K562 (cell line): ENCODE results near the gene PLEKHA8. TPM values are rescaled to one million over a fixed set of nuclear protein-coding genes. Genes with fewer than 3 reads are reported as not detected.

Experiments used
- ADNP ChIP-seq: fragments of 200-800 bp; sonication (Bioruptor generic); IDR thresholded peaks from 2 replicates; pipeline ENCODE4 v1.6.1; 2016; ENCODE audit warnings: missing genetic modification characterization, missing compliant biosample characterization
- CBX1 ChIP-seq: sonication (generic); IDR thresholded peaks from 2 replicates; pipeline ENCODE4 v1.6.1; 2016; ENCODE audit warnings: antibody characterized with exemption, low read depth, mild to moderate bottlenecking
- COPS2 ChIP-seq: fragments of 450-650 bp; conservative IDR thresholded peaks from 2 replicates; pipeline ENCODE4 v1.6.1; 2016; ENCODE audit warnings: mild to moderate bottlenecking, moderate library complexity
- HDAC3 ChIP-seq: fragments of 450-650 bp; IDR thresholded peaks from 2 replicates; pipeline ENCODE4 v1.6.1; 2018; ENCODE audit warnings: borderline replicate concordance, mild to moderate bottlenecking, moderate library complexity; ENCODE audit not compliant: partially characterized antibody
- ILF3 ChIP-seq: fragments of 450-650 bp; IDR thresholded peaks from 2 replicates; pipeline ENCODE4 v1.6.1; 2018; ENCODE audit warnings: antibody characterized with exemption, mild to moderate bottlenecking, moderate library complexity, borderline replicate concordance
- KAT2B ChIP-seq: IDR thresholded peaks from one replicate; pipeline ENCODE4 v1.6.1; 2012; ENCODE audit warnings: low read depth, mild to moderate bottlenecking, control low read depth, inconsistent platforms, low read length, moderate library complexity
- NCOA6 ChIP-seq: fragments of 450-650 bp; IDR thresholded peaks from 2 replicates; pipeline ENCODE4 v1.6.1; 2017; ENCODE audit warnings: mild to moderate bottlenecking
- NFE2 ChIP-seq: IDR thresholded peaks from 2 replicates; pipeline ENCODE4 v1.6.1; 2014; ENCODE audit warnings: antibody characterized with exemption, low read depth
- PCBP2 ChIP-seq: fragments of 200-400 bp; formaldehyde crosslinking; IDR thresholded peaks from 2 replicates; pipeline ENCODE4 v1.6.1; 2018; ENCODE audit warnings: low read length, low read depth, mild to moderate bottlenecking, moderate library complexity; ENCODE audit not compliant: poor library complexity, severe bottlenecking
- PHB ChIP-seq: fragments of 250-450 bp; sonication (Bioruptor Pico); IDR thresholded peaks from 2 replicates; pipeline ENCODE4 v1.5.0; 2021
- PHB2 ChIP-seq: fragments of 450-650 bp; IDR thresholded peaks from 2 replicates; pipeline ENCODE4 v1.6.1; 2017; ENCODE audit warnings: low read depth
- POLR2A ChIP-seq: fragments of 450-650 bp; conservative IDR thresholded peaks from 2 replicates; pipeline ENCODE4 v1.6.1; 2016
- PURB ChIP-seq: sonication (generic); formaldehyde crosslinking; IDR thresholded peaks from 2 replicates; pipeline ENCODE4 v1.9.0; 2021; ENCODE audit warnings: low read depth, mild to moderate bottlenecking, missing genetic modification reagents
- RBM22 ChIP-seq: fragments of 200-400 bp; formaldehyde crosslinking; IDR thresholded peaks from 2 replicates; pipeline ENCODE4 v1.6.1; 2018; ENCODE audit warnings: low read length, low read depth; ENCODE audit not compliant: poor library complexity, severe bottlenecking
- SAFB2 ChIP-seq: fragments of 200-400 bp; formaldehyde crosslinking; IDR thresholded peaks from 2 replicates; pipeline ENCODE4 v1.6.1; 2018; ENCODE audit warnings: borderline replicate concordance, low read length, low read depth, moderate library complexity; ENCODE audit not compliant: severe bottlenecking
- SMAD2 ChIP-seq: fragments of 150-350 bp; IDR thresholded peaks from 2 replicates; pipeline ENCODE4 v1.6.1; 2014; ENCODE audit warnings: low read depth, mild to moderate bottlenecking, low read length
- TRIM24 ChIP-seq, 2 experiments: fragments of 450-650 bp; IDR thresholded peaks; 2 replicates each; pipeline ENCODE4 v1.6.1; 2016
- ZNF263 ChIP-seq: sonication (generic); formaldehyde crosslinking; IDR thresholded peaks from 2 replicates; pipeline ENCODE4 v1.8.0; 2022; ENCODE audit warnings: mild to moderate bottlenecking, missing genetic modification reagents, borderline replicate concordance
- ZNF324 ChIP-seq: fragments of 250-450 bp; sonication (Bioruptor Pico); IDR thresholded peaks from 2 replicates; pipeline ENCODE4 v1.4.0; 2020; ENCODE audit warnings: mild to moderate bottlenecking
- ZNF445 ChIP-seq: fragments of 250-450 bp; sonication (Bioruptor Pico); IDR thresholded peaks from 2 replicates; pipeline ENCODE4 v1.4.0; 2020; ENCODE audit warnings: low read depth, mild to moderate bottlenecking, moderate library complexity
- polyA plus RNA-seq, 8 experiments: library from polyadenylated mRNA; depleted of rRNA in 4 of 8; stranded (reverse) in 5 of 8; unstranded in 3 of 8; fragments of >200 nt; fragmentation: Nextera tagmentation in 2 of 8; fragmentation: Illumina TruSeq in 1 of 8; extraction: Ambion mirVana in 2 of 8; extraction: Trizol in 1 of 8; gene quantifications; 2 replicates each; pipeline versions ENCODE4 v1.2.1 to v1.2.3, GENCODE V29; 2011 to 2014; ENCODE audit warnings: inconsistent platforms in 1 of 8, missing spikeins in 1 of 8
- total RNA-seq, 7 experiments: library from RNA; depleted of rRNA in 6 of 7; stranded (reverse); fragments of >200 nt in 6 of 7; fragmentation: Illumina TruSeq in 2 of 7; extraction: Trizol in 2 of 7; gene quantifications; 2 replicates each; pipeline versions ENCODE4 v1.2.1 to v1.2.3, GENCODE V29; 2011 to 2021; ENCODE audit warnings: low replicate concordance in 1 of 7
- TF ChIP-seq, protein P1 (sequence below): sonication (generic); formaldehyde crosslinking; IDR thresholded peaks from 2 replicates; pipeline ENCODE4 v1.4.0; 2020; ENCODE audit warnings: mild to moderate bottlenecking, missing genetic modification reagents
- TF ChIP-seq, protein P2 (sequence below): fragments of 450-650 bp; IDR thresholded peaks from 2 replicates; pipeline ENCODE4 v1.6.1; 2014; ENCODE audit warnings: low read depth, mild to moderate bottlenecking, moderate library complexity, borderline replicate concordance
- TF ChIP-seq, protein P3 (sequence below): fragments of 250-450 bp; sonication (Bioruptor Pico); IDR thresholded peaks from 2 replicates; pipeline ENCODE4 v1.6.1; 2021; ENCODE audit warnings: mild to moderate bottlenecking
- TF ChIP-seq, protein P4 (sequence below): fragments of 250-450 bp; sonication (Bioruptor Pico); IDR thresholded peaks from 2 replicates; pipeline ENCODE4 v1.5.0; 2022; ENCODE audit warnings: mild to moderate bottlenecking

Gene PLEKHA8
- total and polyA plus RNA-seq, 9 of the 15 experiments (the other 6 are each of a cell fraction or from before 2014, with no cell fraction given) = 3.2 to 16.3 (median 11.8) TPM

GRCh38 chr7:30026229-30027064 lies 1.8 kb upstream of the PLEKHA8 start, which contains the start of gene FKBP14 (continued):
- no peak for TF ChIP-seq ZNF263 (CRISPR knock-in tag)
- TF ChIP-seq, protein P1, sequence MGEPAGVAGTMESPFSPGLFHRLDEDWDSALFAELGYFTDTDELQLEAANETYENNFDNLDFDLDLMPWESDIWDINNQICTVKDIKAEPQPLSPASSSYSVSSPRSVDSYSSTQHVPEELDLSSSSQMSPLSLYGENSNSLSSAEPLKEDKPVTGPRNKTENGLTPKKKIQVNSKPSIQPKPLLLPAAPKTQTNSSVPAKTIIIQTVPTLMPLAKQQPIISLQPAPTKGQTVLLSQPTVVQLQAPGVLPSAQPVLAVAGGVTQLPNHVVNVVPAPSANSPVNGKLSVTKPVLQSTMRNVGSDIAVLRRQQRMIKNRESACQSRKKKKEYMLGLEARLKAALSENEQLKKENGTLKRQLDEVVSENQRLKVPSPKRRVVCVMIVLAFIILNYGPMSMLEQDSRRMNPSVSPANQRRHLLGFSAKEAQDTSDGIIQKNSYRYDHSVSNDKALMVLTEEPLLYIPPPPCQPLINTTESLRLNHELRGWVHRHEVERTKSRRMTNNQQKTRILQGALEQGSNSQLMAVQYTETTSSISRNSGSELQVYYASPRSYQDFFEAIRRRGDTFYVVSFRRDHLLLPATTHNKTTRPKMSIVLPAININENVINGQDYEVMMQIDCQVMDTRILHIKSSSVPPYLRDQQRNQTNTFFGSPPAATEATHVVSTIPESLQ (CRISPR knock-in tag) = no peak
- TF ChIP-seq COPS2 = no peak
- no peak for TF ChIP-seq ILF3
- TF ChIP-seq CBX1 = peak; percentile 70; the same call in 1 of the 2 replicates
- TF ChIP-seq PHB = no peak
- TF ChIP-seq RBM22 = no peak
- no peak for TF ChIP-seq PCBP2
- TF ChIP-seq ZNF445 = no peak
- TF ChIP-seq NFE2 = peak; percentile 67
- no peak for TF ChIP-seq NCOA6
- TF ChIP-seq SMAD2 = no peak
- TF ChIP-seq, protein P2, sequence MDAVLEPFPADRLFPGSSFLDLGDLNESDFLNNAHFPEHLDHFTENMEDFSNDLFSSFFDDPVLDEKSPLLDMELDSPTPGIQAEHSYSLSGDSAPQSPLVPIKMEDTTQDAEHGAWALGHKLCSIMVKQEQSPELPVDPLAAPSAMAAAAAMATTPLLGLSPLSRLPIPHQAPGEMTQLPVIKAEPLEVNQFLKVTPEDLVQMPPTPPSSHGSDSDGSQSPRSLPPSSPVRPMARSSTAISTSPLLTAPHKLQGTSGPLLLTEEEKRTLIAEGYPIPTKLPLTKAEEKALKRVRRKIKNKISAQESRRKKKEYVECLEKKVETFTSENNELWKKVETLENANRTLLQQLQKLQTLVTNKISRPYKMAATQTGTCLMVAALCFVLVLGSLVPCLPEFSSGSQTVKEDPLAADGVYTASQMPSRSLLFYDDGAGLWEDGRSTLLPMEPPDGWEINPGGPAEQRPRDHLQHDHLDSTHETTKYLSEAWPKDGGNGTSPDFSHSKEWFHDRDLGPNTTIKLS = peak; percentile 98
- TF ChIP-seq SAFB2 = no peak
- no peak for TF ChIP-seq KAT2B
- TF ChIP-seq, protein P3, sequence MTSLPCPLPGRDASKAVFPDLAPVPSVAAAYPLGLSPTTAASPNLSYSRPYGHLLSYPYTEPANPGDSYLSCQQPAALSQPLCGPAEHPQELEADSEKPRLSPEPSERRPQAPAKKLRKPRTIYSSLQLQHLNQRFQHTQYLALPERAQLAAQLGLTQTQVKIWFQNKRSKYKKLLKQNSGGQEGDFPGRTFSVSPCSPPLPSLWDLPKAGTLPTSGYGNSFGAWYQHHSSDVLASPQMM (CRISPR knock-in tag) = no peak
- peak; percentile 89 for TF ChIP-seq POLR2A
- TF ChIP-seq ZNF324 (CRISPR knock-in tag) = no peak
- no peak for TF ChIP-seq ADNP (tag)
- TF ChIP-seq PURB (CRISPR knock-in tag) = no peak
- no peak for TF ChIP-seq TRIM24 (IDR thresholded peaks at IDR 0.05)
- peak; percentile 32 for TF ChIP-seq HDAC3
- no peak for TF ChIP-seq PHB2
- TF ChIP-seq, protein P4, sequence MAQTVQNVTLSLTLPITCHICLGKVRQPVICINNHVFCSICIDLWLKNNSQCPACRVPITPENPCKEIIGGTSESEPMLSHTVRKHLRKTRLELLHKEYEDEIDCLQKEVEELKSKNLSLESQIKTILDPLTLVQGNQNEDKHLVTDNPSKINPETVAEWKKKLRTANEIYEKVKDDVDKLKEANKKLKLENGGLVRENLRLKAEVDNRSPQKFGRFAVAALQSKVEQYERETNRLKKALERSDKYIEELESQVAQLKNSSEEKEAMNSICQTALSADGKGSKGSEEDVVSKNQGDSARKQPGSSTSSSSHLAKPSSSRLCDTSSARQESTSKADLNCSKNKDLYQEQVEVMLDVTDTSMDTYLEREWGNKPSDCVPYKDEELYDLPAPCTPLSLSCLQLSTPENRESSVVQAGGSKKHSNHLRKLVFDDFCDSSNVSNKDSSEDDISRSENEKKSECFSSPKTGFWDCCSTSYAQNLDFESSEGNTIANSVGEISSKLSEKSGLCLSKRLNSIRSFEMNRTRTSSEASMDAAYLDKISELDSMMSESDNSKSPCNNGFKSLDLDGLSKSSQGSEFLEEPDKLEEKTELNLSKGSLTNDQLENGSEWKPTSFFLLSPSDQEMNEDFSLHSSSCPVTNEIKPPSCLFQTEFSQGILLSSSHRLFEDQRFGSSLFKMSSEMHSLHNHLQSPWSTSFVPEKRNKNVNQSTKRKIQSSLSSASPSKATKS (CRISPR knock-in tag) = no peak
